ENCODE measurements around the gene SYN1.

Gene SYN1

DNA sequence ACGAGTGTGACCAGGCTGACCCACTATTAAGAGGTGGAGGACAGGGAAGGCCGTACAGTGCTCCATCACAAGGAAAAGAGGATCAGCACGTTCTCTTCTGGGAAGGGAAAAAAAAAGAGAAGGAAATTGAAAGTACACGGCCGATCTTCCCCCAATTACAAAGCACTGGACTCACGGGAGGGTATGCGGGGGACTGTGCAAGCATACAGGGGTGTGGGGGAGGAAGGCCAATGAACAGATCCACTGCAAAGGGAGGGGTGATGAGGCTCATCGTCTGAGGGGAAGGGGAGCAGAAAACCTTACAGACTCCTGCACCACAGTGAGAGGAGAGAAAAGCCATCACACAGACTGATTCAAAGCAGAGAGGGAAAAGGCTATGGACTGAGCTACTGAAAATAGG is 29.6 kb upstream of the SYN1 start:
- Histone ChIP-seq H3K4me3 (ENCODE audit: low read depth, low read length) (peak overlapping the region; percentile 72), H3K9me3 (no peaks in the 10 kb centered on the region), H3K27me3 (no peaks in the 10 kb centered on the region), H3K4me1 (no peaks in the 10 kb centered on the region), H3K36me3 (0 out of 2 replicates have a peak, but pooled peaks cover 3% of the 10 kb centered on the region)
- no peak for DNase-seq
- TF ChIP-seq, protein P1, sequence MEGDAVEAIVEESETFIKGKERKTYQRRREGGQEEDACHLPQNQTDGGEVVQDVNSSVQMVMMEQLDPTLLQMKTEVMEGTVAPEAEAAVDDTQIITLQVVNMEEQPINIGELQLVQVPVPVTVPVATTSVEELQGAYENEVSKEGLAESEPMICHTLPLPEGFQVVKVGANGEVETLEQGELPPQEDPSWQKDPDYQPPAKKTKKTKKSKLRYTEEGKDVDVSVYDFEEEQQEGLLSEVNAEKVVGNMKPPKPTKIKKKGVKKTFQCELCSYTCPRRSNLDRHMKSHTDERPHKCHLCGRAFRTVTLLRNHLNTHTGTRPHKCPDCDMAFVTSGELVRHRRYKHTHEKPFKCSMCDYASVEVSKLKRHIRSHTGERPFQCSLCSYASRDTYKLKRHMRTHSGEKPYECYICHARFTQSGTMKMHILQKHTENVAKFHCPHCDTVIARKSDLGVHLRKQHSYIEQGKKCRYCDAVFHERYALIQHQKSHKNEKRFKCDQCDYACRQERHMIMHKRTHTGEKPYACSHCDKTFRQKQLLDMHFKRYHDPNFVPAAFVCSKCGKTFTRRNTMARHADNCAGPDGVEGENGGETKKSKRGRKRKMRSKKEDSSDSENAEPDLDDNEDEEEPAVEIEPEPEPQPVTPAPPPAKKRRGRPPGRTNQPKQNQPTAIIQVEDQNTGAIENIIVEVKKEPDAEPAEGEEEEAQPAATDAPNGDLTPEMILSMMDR (IDR thresholded peaks at IDR 0.05; ENCODE audit: low read depth, low read length): no peak

GRCh38 chrX:47648376-47648775 is 28.7 kb upstream of the SYN1 start:
- H3K4me1 ChIP-seq: no peaks in the 10 kb centered on the region
- TF ChIP-seq, protein P1 (IDR thresholded peaks at IDR 0.05; ENCODE audit: low read depth, low read length): no peak
- no peak for DNase-seq
- H3K4me3 ChIP-seq (ENCODE audit: low read depth, low read length): no peak overlapping the region
- H3K36me3 ChIP-seq: no peaks in the 10 kb centered on the region
- H3K9me3 ChIP-seq: no peaks in the 10 kb centered on the region
- H3K27me3 ChIP-seq: no peaks in the 10 kb centered on the region

- Histone ChIP-seq H3K9me3 (no peaks in the 10 kb centered on the region), H3K4me1 (no peaks in the 10 kb centered on the region), H3K4me3 (ENCODE audit: low read depth, low read length) (no peak overlapping the region), H3K27me3 (no peaks in the 10 kb centered on the region), H3K36me3 (no peaks in the 10 kb centered on the region)
- TF ChIP-seq, protein P1 (IDR thresholded peaks at IDR 0.05; ENCODE audit: low read depth, low read length): no peak
- DNase-seq: no peak
Measured at GRCh38 chrX:47646636-47647035, 27.0 kb upstream of the SYN1 start.

- no peaks in the 10 kb centered on the region; the same call in none of the 2 replicates for H3K36me3 ChIP-seq
- H3K27me3 ChIP-seq: no peaks in the 10 kb centered on the region
- H3K4me3 ChIP-seq (ENCODE audit: low read depth, low read length): no peak overlapping the region
- DNase-seq: no peak
- H3K9me3 ChIP-seq: no peaks in the 10 kb centered on the region
- H3K4me1 ChIP-seq: no peaks in the 10 kb centered on the region
- TF ChIP-seq, protein P1 (IDR thresholded peaks at IDR 0.05; ENCODE audit: low read depth, low read length): no peak
Measured at GRCh38 chrX:47645530-47645929, 25.9 kb upstream of the SYN1 start.

DNA sequence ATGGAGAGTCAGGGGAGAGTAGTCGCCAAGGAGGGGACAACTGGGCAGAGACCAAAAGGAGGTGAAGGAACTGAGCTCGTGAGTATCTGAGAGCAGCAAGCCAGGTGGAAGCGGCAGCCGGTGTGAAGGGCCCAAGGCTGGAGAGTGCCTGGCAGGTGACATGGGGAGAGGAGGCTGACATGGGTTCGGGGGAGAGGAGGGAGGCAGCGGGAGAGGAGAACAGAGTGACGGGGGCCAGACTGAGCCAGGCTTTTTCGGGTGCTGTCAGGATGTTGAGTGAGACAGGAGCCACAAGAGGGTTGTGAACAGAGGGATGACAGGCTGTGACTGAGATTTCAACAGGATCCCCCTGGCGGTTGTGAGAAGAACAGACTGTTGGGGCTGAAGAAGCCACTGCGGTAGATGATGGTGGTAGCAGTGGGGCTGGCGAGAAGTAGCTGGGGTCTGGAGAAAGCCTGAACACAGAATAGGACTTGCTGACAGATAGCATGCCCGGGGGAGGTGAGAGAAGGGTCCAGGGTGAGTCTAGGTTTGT is 25.0 kb upstream of the SYN1 start:
- TF ChIP-seq, protein P1 (IDR thresholded peaks at IDR 0.05; ENCODE audit: low read depth, low read length): peak; percentile 70
- Histone ChIP-seq H3K9me3 (no peaks in the 10 kb centered on the region), H3K4me1 (no peaks in the 10 kb centered on the region), H3K36me3 (peaks cover 8% of the 10 kb centered on the region), H3K4me3 (ENCODE audit: low read depth, low read length) (no peak overlapping the region), H3K27me3 (no peaks in the 10 kb centered on the region)
- peak; percentile 45 for DNase-seq

DNA sequence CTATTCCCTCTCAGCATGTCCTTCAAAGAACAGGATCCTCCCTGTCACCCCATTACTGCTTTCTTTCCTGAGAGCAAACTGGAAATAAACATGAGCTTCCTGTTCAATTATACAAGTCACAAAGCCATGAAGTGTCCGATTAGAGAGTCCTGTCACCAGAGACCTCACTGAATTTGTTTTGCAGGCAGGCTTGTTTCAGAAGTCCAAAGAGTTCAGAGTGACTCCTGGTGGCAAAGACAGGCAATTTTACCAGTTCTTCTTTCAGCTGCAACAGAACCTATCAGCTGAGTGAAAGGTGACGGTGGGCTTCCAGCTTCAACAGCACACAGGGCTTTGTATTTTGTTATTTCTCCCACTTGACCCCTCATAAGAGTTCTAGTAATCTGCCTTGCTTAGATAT is 24.3 kb upstream of the SYN1 start:
- no peak for DNase-seq
- Histone ChIP-seq H3K4me1 (no peaks in the 10 kb centered on the region), H3K36me3 (peaks cover 11% of the 10 kb centered on the region), H3K4me3 (ENCODE audit: low read depth, low read length) (no peak overlapping the region), H3K27me3 (no peaks in the 10 kb centered on the region), H3K9me3 (no peaks in the 10 kb centered on the region)
- TF ChIP-seq, protein P1 (IDR thresholded peaks at IDR 0.05; ENCODE audit: low read depth, low read length): peak; percentile 45

Data from BE2C (cell line).